Inferior parietal cortex (tissue), 1 donor: Measurements from ENCODE around the gene LRFN2.

ENCODE experiments used
- DNase-seq: peaks from one replicate; pipeline ENCODE4 v3.0.0-alpha.2; 2016; ENCODE audit errors: extremely low spot score

The LRFN2 gene

DNA sequence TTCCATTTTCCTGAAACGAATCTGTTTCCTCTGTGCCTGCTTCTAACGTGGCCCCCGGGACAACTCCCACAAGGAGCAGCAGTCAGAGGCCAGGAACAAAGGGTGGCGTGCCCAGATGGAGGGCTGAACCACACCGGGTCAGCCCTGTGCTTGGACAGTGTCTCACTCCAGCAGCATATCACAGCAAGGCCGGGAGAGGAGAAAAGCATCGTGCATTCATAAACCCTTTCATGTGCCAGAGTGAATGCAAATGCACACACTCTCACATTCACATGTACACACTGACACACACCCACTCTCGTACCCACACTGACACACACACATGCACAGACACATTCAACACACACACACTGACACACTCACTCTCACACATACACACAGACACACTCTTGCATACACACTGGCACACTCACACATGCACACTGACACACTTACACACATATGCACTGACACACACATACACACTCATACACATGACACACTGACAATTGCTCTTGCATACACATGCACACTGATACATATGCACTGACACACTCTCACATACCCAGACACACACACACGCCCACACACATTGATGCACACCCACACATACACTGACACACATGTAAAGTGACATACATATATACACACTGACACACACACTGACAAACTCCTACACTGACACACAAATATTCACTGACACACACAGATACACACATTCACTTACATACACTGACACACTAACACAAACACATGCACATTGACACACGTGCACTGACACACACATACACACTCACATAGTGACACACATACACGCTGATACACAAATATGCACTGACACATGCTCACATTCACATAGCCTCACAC, 237.0 kb downstream of the LRFN2 start:
- DNase-seq: no peak

DNA sequence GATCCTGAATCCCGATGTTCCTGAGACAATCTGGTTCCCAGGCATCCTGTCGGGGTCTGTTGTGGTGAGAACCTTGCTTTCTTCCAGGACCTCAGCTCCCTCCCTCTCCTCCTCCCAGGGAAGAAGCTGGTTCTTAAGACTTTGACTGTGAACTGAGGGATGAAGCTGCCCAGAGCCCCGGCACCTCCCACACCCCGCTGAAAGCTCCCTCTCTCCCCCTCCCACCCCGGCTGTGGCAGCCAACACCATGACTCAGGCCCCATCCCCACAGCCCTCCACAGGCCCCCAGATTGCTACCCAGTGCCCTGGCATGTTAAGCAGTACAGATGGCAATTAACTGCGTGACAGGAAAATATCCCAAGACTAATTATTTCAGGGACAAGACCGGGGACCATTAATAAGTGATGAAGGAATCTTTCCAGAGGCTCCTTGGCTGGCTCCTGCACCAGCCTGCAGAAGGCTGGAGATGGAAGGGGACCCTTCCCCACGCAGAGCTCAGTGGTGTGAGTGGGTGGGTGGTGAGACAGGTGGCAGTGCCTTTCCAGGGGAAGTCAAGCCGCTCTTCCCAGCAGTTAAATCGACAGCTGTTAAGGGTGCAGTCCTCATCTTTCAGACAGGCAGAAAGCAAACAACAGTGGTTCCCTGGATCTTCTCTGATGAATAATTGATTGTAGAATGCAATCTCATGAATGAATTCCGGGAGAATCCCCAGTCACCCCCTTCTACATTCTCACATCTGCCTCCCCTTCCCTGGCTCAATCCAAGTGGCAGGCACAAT, 237.9 kb downstream of the LRFN2 start:
- no peak for DNase-seq

DNA sequence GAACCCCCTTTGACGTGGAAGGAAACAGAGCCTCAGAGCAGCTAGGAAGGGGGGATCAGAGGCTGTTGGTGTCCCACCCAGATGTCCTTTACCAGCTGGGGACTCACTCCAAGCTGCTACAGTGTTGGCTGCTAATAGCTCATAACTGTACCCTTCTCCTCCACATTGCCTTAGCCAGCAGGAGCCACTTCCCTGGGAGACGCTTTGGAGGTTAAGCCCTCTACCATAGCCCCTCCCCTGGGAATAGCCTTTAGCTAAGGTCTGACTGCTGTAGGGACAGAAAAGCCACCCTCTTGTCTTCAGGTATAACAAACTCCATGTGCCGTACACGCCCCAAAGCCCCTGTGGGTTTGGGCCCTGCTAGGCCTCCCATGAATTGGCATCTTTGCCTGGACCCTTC, 238.6 kb downstream of the LRFN2 start:
- DNase-seq: no peak

DNA sequence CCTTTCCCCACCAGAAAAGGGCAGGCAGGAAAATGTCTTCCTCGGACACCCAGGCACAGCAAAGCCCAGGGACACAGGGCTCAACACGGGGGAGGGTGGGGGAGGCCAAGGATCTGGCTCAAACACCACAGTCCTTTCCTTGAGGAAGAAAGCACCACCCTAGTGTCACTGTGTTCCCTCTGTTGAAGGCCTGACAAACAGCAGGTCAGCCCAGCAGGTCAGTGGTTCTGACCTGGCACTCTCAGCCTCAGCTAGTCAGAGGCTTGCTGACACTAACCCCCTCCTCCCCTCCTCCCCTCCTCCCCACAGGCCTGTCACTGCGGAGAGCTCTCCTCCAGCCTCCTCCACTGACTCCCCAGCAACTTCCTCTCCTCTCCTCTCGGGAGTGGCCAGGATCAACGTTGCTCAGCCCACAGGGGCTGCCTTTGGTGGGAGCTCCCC, 239.6 kb downstream of the LRFN2 start:
- DNase-seq: no peak

DNA sequence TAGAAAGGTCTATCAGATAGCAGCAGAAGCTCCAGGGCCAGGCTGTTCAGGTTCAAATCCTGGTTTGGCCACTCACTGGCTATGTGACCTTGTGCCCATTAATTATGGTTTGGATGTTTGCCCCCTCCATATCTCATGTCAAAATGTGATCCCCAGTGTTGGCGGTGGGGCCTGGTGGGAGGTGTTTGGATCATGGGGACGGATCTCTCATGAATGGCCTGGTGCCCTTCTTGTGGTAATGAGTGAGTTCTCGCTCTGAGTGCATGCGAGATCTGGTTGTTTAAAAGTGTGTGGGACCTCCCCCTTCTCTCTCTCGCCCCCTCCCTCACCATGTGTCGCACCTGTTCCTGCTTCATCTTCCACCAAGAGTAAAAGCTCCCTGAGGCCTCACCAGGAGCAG, 240.9 kb downstream of the LRFN2 start:
- no peak for DNase-seq

DNA sequence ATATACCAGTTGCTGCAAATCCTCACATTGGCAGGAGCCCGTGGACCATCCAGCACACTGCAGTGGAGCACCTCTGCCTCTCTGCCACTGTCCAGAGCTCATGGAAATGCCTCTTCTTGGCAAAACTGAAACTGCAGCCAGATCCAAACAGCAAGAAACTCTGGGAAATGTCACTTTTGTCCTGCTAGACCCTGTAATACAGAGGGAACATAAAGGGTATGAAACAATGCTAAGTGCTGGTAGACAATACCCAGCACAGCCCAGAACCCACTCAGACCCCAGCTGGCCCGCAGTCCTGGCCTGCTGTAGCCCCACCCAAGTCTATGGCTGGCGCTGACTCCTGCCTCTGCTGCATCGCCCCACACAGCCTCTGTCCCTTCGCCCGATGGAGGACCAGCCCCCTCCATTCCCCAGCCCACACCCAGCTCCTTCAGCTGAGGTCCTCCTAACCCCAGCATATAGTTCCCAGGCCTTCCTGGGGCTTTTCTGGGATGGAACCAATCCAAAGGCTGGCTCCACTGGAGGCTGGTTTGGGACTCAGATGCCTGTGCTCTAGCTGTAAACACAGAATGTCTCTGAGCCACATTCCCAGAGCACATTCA, 242.5 kb downstream of the LRFN2 start:
- DNase-seq: no peak

DNA sequence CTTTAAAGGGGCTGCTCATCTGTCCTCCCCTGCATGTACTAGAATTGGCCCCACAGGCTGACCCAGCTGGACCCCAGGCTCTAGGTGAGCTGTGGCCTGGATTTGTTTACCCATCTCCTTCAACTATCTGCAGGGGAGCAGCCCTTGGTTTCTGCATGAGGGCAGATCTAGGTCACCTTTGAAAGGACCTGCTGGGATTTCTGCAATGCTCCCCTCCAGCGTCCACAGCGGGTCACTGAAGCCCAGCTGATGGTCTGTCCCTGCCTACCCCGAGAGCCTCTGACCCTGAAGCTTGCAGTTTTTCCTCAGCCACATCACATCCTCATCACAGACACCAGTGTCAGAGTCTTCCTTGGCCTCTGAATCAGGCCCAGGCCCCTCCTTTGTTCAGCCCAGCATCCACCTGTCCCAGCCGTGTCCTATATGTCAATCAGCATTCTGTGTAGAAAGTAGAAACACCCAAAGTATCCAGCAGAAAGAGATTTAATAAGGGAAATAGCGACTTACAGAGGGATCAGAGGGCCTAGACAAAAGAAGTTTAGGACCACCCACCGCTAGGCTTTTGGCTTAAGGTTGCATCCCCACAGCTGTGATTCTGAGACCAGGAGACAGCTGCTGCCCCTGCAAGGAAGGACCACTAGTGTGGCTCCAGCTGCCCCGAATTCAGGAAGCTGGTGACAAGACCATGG, 243.1 kb downstream of the LRFN2 start:
- DNase-seq: no peak

DNA sequence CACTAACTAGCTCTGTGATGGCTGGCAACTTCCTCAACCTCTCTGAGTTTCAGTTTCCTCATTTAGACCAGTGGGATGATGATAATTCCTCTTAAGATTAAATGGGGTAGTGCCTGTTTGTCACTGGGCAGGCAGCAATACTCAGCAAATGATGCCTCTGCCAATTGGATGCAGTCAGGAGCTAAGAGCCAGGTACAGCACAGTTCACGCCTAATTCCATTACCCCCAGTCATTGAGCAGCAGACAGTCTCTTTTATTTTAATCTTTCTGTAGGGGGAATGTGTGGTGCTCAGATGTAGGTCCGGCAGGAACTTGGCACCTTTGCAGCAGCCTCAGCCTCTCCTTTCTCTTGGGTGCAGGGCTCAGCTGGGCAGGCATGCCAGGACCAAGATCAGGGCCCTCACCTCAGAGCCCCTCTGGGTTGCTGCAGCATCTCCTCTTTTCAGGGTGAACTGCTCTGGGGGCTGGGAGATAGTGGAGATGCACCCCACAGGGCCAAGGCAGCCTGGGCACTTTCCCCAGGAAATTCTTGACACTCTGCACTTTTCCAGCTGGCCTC, 243.8 kb downstream of the LRFN2 start:
- DNase-seq: no peak

DNA sequence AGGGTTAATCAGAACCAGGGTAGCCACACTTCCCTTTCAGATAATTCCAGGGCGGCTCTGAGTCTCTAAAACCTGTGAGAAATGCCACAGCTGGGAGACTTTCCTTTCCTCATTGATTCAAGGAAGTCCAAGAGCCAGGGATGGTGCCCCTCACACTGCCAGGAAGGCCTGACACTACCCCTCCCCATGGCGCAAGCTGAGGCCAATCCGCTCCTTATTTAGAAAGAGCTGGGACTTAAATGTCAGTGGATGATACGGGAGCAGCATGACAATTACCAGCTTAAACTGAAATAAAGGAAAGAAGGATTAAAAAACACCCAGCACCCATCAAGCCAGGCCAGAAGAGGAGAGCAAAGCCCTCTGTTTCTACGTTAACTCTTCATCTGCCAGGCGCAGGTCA, 244.4 kb downstream of the LRFN2 start:
- DNase-seq: no peak

DNA sequence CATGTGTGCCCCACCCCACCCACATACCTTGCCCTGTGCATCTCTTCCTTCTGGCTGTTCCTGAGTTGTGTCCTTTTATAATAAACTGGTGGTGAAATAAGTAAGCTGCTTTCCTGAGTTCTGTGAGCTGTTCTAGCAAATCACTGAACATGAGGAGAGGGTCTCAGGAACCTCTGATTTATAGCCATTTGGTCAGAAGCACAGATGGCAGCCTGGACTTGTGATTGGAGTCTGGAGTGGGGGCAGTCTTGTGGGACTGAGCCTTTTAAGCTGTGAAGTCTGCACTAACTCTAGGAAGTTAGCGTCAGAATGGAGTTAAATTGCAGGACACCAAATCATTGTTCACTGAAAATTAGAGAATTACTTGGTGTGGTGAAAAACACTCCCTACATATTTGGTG, 245.4 kb downstream of the LRFN2 start:
- no peak for DNase-seq
